GM21576 (cell line): ENCODE data around the gene ROCK1.
"Not testable (repeated sequence)": the region's sequence is repeated elsewhere in the genome, so short reads cannot be mapped to it uniquely, and the experiment has no call there.

ENCODE experiments used
- ATAC-seq: cut with Tn5 transposase; IDR thresholded peaks from one replicate; pipeline ENCODE4 v1.9.1; 2021; ENCODE audit warnings: mild to moderate bottlenecking, moderate library complexity; ENCODE audit not compliant: unreplicated experiment

Gene ROCK1

GRCh38 chr18:21056545-21056944, 55.1 kb downstream of the ROCK1 start:
- no peak for ATAC-seq

GRCh38 chr18:21054252-21054821, 57.3 kb downstream of the ROCK1 start:
- no peak for ATAC-seq

- ATAC-seq, result no peak
These were observed 58.5 kb downstream of the ROCK1 start for GRCh38 chr18:21053127-21053526.

GRCh38 chr18:21052385-21052784, 59.2 kb downstream of the ROCK1 start:
- no peak for ATAC-seq

GRCh38 chr18:21051620-21052019, 60.0 kb downstream of the ROCK1 start:
- ATAC-seq, result no peak

- ATAC-seq, result no peak
These were observed 62.3 kb downstream of the ROCK1 start for GRCh38 chr18:21049306-21049705.

GRCh38 chr18:21047126-21047525, 64.5 kb downstream of the ROCK1 start:
- ATAC-seq, result no peak

GRCh38 chr18:21040466-21040865, 71.1 kb downstream of the ROCK1 start:
- ATAC-seq, result no peak

- no peak for ATAC-seq
These were observed 73.4 kb downstream of the ROCK1 start for GRCh38 chr18:21038201-21038600.

- ATAC-seq, result no peak
These were observed 79.8 kb downstream of the ROCK1 start for GRCh38 chr18:21031845-21032244.

GRCh38 chr18:21018257-21018656, 93.4 kb downstream of the ROCK1 start:
- not testable (repeated sequence) for ATAC-seq

GRCh38 chr18:21012308-21012707, 99.3 kb downstream of the ROCK1 start:
- ATAC-seq, result no peak

GRCh38 chr18:21004726-21005125, 106.9 kb downstream of the ROCK1 start:
- ATAC-seq, result no peak

- no peak for ATAC-seq
These were observed 110.9 kb downstream of the ROCK1 start for GRCh38 chr18:21000667-21001066.

- ATAC-seq, result no peak
These were observed 114.2 kb downstream of the ROCK1 start for GRCh38 chr18:20997371-20997770.

GRCh38 chr18:20996418-20996817, 115.2 kb downstream of the ROCK1 start:
- ATAC-seq, result no peak

- ATAC-seq, result no peak
These were observed 122.9 kb downstream of the ROCK1 start for GRCh38 chr18:20988726-20989125.

GRCh38 chr18:20975077-20975476, 136.5 kb downstream of the ROCK1 start:
- no peak for ATAC-seq

- ATAC-seq, result peak; percentile 67
These were observed 139.7 kb downstream of the ROCK1 start for GRCh38 chr18:20971886-20972267.

- no peak for ATAC-seq
These were observed 144.8 kb downstream of the ROCK1 start for GRCh38 chr18:20966795-20967194.

- no peak for ATAC-seq
These were observed 148.6 kb downstream of the ROCK1 start for GRCh38 chr18:20963027-20963426.

GRCh38 chr18:20960735-20961134, 150.9 kb downstream of the ROCK1 start:
- no peak for ATAC-seq

- ATAC-seq, result not testable (repeated sequence)
These were observed 160.8 kb downstream of the ROCK1 start for GRCh38 chr18:20950827-20951226.
